Loucy (cell line): ENCODE measurements around the gene TRAPPC12.

Experiments used
- EZH2phosphoT487 ChIP-seq: fragments of 200-600 bp; IDR thresholded peaks from 2 replicates; pipeline ENCODE4 v1.6.1; 2018; ENCODE audit warnings: antibody characterized with exemption, mild to moderate bottlenecking, moderate library complexity, borderline replicate concordance
- TF ChIP-seq, protein P1 (sequence below): fragments of 200-600 bp; sonication (generic); conservative IDR thresholded peaks from 2 replicates; pipeline ENCODE4 v1.5.1; 2014; ENCODE audit warnings: mild to moderate bottlenecking, antibody characterized with exemption, low read length

GRCh38 chr2:3432693-3433338 is 53.3 kb downstream of the TRAPPC12 start:
- no peak for TF ChIP-seq EZH2phosphoT487
- TF ChIP-seq, protein P1, sequence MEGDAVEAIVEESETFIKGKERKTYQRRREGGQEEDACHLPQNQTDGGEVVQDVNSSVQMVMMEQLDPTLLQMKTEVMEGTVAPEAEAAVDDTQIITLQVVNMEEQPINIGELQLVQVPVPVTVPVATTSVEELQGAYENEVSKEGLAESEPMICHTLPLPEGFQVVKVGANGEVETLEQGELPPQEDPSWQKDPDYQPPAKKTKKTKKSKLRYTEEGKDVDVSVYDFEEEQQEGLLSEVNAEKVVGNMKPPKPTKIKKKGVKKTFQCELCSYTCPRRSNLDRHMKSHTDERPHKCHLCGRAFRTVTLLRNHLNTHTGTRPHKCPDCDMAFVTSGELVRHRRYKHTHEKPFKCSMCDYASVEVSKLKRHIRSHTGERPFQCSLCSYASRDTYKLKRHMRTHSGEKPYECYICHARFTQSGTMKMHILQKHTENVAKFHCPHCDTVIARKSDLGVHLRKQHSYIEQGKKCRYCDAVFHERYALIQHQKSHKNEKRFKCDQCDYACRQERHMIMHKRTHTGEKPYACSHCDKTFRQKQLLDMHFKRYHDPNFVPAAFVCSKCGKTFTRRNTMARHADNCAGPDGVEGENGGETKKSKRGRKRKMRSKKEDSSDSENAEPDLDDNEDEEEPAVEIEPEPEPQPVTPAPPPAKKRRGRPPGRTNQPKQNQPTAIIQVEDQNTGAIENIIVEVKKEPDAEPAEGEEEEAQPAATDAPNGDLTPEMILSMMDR: no peak
